ENCODE measurements around the gene DISC1. TPM values are rescaled to one million over a fixed set of nuclear protein-coding genes. Genes with fewer than 3 reads are reported as not detected.
"Not testable (repeated sequence)": the region's sequence is repeated elsewhere in the genome, so short reads cannot be mapped to it uniquely, and the experiment has no call there.

DISC1 gene
- total RNA-seq, 1 donor from 2014 or later = 12.3 TPM

DNA sequence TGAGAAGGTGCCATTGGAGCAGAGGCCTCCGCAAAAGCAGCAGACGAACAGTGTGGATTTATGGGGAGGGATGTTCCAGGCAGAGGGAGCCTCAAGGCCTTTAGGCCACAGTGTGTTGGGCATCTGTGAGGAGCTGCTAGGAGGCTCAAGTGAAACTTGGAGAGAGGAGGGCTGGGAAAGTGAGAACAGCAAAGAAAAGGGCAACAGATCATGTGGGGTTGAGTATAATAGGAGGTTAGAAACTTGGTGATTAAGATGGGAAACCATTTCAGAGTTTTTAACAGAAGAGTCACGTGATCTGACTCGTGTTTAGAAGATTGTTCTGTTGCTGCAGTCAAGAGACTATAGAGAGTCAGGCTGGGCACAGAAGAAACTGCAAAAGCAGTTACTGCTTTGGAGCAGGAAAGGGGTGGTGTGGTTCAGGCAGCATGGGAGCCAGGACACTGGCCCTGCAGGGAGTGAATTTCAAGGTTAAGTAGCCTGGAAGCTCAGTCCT is 277.0 kb downstream of the DISC1 start:
- no peaks in the 10 kb centered on the region for H3K9me3 ChIP-seq
- no peaks in the 10 kb centered on the region for H3K4me1 ChIP-seq
- DNase-seq (ENCODE audit: extremely low spot score in 2 of 2) = no peak
- H3K4me3 ChIP-seq = no peak overlapping the region
- H3K36me3 ChIP-seq = no peaks in the 10 kb centered on the region
- no peak overlapping the region for H3K27ac ChIP-seq
- TF ChIP-seq POLR2AphosphoS5 (IDR thresholded peaks at IDR 0.05; ENCODE audit: insufficient read depth in 1 of 2, low read depth in 1 of 2) (no peak), POLR2A (IDR thresholded peaks at IDR 0.05) (no peak)
- TF ChIP-seq, protein P1, sequence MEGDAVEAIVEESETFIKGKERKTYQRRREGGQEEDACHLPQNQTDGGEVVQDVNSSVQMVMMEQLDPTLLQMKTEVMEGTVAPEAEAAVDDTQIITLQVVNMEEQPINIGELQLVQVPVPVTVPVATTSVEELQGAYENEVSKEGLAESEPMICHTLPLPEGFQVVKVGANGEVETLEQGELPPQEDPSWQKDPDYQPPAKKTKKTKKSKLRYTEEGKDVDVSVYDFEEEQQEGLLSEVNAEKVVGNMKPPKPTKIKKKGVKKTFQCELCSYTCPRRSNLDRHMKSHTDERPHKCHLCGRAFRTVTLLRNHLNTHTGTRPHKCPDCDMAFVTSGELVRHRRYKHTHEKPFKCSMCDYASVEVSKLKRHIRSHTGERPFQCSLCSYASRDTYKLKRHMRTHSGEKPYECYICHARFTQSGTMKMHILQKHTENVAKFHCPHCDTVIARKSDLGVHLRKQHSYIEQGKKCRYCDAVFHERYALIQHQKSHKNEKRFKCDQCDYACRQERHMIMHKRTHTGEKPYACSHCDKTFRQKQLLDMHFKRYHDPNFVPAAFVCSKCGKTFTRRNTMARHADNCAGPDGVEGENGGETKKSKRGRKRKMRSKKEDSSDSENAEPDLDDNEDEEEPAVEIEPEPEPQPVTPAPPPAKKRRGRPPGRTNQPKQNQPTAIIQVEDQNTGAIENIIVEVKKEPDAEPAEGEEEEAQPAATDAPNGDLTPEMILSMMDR (IDR thresholded peaks at IDR 0.05) = no peak
- no peaks in the 10 kb centered on the region for H3K27me3 ChIP-seq
- intact Hi-C loops (cut with DNase I) = no loop called here

- H3K27ac ChIP-seq; H3K4me1 ChIP-seq; intact Hi-C loops (cut with DNase I); H3K4me3 ChIP-seq; H3K36me3 ChIP-seq; DNase-seq (ENCODE audit: extremely low spot score in 2 of 2); H3K27me3 ChIP-seq; H3K9me3 ChIP-seq: not testable (repeated sequence)
These were observed 280.7 kb downstream of the DISC1 start for GRCh38 chr1:231907310-231907709.

GRCh38 chr1:231913493-231913892 is 286.9 kb downstream of the DISC1 start:
- intact Hi-C loops (cut with DNase I) = no loop called here
- no peak overlapping the region for H3K4me3 ChIP-seq
- no peaks in the 10 kb centered on the region for H3K27me3 ChIP-seq
- H3K4me1 ChIP-seq = no peaks in the 10 kb centered on the region
- H3K36me3 ChIP-seq = no peaks in the 10 kb centered on the region
- H3K27ac ChIP-seq = no peak overlapping the region
- no peaks in the 10 kb centered on the region for H3K9me3 ChIP-seq
- no peak for TF ChIP-seq POLR2AphosphoS5 (IDR thresholded peaks at IDR 0.05; ENCODE audit: insufficient read depth in 1 of 2, low read depth in 1 of 2)
- no peak for DNase-seq (ENCODE audit: extremely low spot score in 2 of 2)

- no peak overlapping the region for H3K27ac ChIP-seq
- TF ChIP-seq POLR2A (IDR thresholded peaks at IDR 0.05) (no peak), POLR2AphosphoS5 (IDR thresholded peaks at IDR 0.05; ENCODE audit: insufficient read depth in 1 of 2, low read depth in 1 of 2) (no peak)
- TF ChIP-seq, protein P1 (IDR thresholded peaks at IDR 0.05) = no peak
- H3K9me3 ChIP-seq = no peaks in the 10 kb centered on the region
- intact Hi-C loops (cut with DNase I) = no loop called here
- no peaks in the 10 kb centered on the region for H3K36me3 ChIP-seq
- no peak overlapping the region for H3K4me3 ChIP-seq
- DNase-seq (ENCODE audit: extremely low spot score in 2 of 2) = no peak
- no peaks in the 10 kb centered on the region for H3K27me3 ChIP-seq
- H3K4me1 ChIP-seq = peaks cover 10% of the 10 kb centered on the region
These were observed 291.8 kb downstream of the DISC1 start for GRCh38 chr1:231918239-231919015.

GRCh38 chr1:231919239-231919885 is 292.8 kb downstream of the DISC1 start:
- intact Hi-C loops (cut with DNase I) = no loop called here
- H3K4me1 ChIP-seq = peaks cover 10% of the 10 kb centered on the region
- no peaks in the 10 kb centered on the region for H3K36me3 ChIP-seq
- no peak overlapping the region for H3K4me3 ChIP-seq
- no peaks in the 10 kb centered on the region for H3K9me3 ChIP-seq
- no peak for DNase-seq (ENCODE audit: extremely low spot score in 2 of 2)
- TF ChIP-seq POLR2AphosphoS5 (IDR thresholded peaks at IDR 0.05; ENCODE audit: insufficient read depth in 1 of 2, low read depth in 1 of 2) (no peak), POLR2A (IDR thresholded peaks at IDR 0.05) (no peak)
- TF ChIP-seq, protein P1 (IDR thresholded peaks at IDR 0.05) = no peak
- H3K27me3 ChIP-seq = no peaks in the 10 kb centered on the region
- peak overlapping the region; percentile 38 for H3K27ac ChIP-seq

DNA sequence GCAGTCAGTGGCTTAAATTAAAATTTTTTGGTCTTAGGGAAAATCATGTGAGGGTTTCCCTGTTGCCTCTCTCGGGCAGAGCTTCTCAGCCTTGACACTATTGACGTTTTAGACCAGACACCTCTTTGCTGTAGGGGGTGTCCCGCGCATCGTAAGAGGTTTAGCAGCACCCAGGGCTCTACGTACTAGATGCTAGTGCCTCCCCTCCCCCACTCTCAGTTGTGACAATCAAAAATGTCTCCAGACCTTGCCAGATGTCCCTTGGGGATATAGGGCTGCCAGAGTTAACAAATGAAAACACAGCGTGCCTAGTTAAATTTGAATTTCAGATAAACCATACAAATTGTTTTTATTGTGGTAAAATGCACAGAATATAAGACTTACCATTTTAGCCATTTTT is 293.3 kb downstream of the DISC1 start:
- Histone ChIP-seq H3K27ac (peak overlapping the region; percentile 38), H3K36me3 (no peaks in the 10 kb centered on the region), H3K9me3 (no peaks in the 10 kb centered on the region), H3K27me3 (no peaks in the 10 kb centered on the region), H3K4me1 (peaks cover 10% of the 10 kb centered on the region), H3K4me3 (no peak overlapping the region)
- no peak for DNase-seq (ENCODE audit: extremely low spot score in 2 of 2)
- intact Hi-C loops (cut with DNase I) = no loop called here
- no peak for TF ChIP-seq POLR2AphosphoS5 (IDR thresholded peaks at IDR 0.05; ENCODE audit: insufficient read depth in 1 of 2, low read depth in 1 of 2)
- TF ChIP-seq, protein P1 (IDR thresholded peaks at IDR 0.05) = no peak
- no peak for TF ChIP-seq POLR2A (IDR thresholded peaks at IDR 0.05)

Measured in vagina (tissue), 2 donors.